HEK293T (cell line): ENCODE data around the gene NFYA.

Experiments used
- ARNT ChIP-seq: fragments of 450-650 bp; IDR thresholded peaks from 2 replicates; pipeline ENCODE4 v1.6.1; 2017; ENCODE audit warnings: mild to moderate bottlenecking
- BHLHE40 ChIP-seq: fragments of 450-650 bp; IDR thresholded peaks from 2 replicates; pipeline ENCODE4 v1.6.1; 2016; ENCODE audit warnings: mild to moderate bottlenecking, moderate library complexity, borderline replicate concordance
- ELF4 ChIP-seq: fragments of 450-650 bp; IDR thresholded peaks from 2 replicates; pipeline ENCODE4 v1.6.1; 2017; ENCODE audit warnings: antibody characterized with exemption
- FOXA1 ChIP-seq: fragments of 450-650 bp; IDR thresholded peaks from 2 replicates; pipeline ENCODE4 v1.6.1; 2016; ENCODE audit warnings: mild to moderate bottlenecking
- FOXK2 ChIP-seq: fragments of 450-650 bp; IDR thresholded peaks from 2 replicates; pipeline ENCODE4 v1.6.1; 2016; ENCODE audit warnings: mild to moderate bottlenecking
- FOXM1 ChIP-seq: fragments of 450-650 bp; IDR thresholded peaks from 2 replicates; pipeline ENCODE4 v1.6.1; 2017; ENCODE audit warnings: mild to moderate bottlenecking, borderline replicate concordance
- HDGF ChIP-seq: fragments of 450-650 bp; IDR thresholded peaks from 2 replicates; pipeline ENCODE4 v1.6.1; 2017; ENCODE audit warnings: antibody characterized with exemption, borderline replicate concordance
- L3MBTL2 ChIP-seq: fragments of 450-650 bp; conservative IDR thresholded peaks from 2 replicates; pipeline ENCODE4 v1.6.1; 2016; ENCODE audit warnings: mild to moderate bottlenecking
- LEF1 ChIP-seq: fragments of 450-650 bp; IDR thresholded peaks from 2 replicates; pipeline ENCODE4 v1.6.1; 2017; ENCODE audit warnings: mild to moderate bottlenecking, borderline replicate concordance
- PKNOX1 ChIP-seq: fragments of 450-650 bp; IDR thresholded peaks from 2 replicates; pipeline ENCODE4 v1.6.1; 2016
- SP1 ChIP-seq: fragments of 450-650 bp; IDR thresholded peaks from 2 replicates; pipeline ENCODE4 v1.6.1; 2017
- ZNF384 ChIP-seq: fragments of 450-650 bp; IDR thresholded peaks from 2 replicates; pipeline ENCODE4 v1.6.1; 2016

- TF ChIP-seq L3MBTL2 (no peak), SP1 (no peak), HDGF (no peak), BHLHE40 (no peak), ELF4 (no peak), ZNF384 (no peak), PKNOX1 (no peak), FOXM1 (no peak), LEF1 (no peak), FOXK2 (no peak), FOXA1 (no peak), ARNT (no peak)
Measured at GRCh38 chr6:41051873-41052272, 20.9 kb upstream of the NFYA start.
